Ovary (tissue), 9 donors: Measurements from ENCODE around the gene PTPRG. TPM values are rescaled to one million over a fixed set of nuclear protein-coding genes. Genes with fewer than 3 reads are reported as not detected.

Experiments
- DNase-seq, 5 donors: peaks; one replicate each; pipeline ENCODE4 v3.0.0-alpha.2; 2019 to 2020
- H3K27ac ChIP-seq, 2 donors: fragments of 200-600 bp; one replicate each; pipeline versions ENCODE4 v1.5.1 to v1.8.0; 2019 to 2022
- H3K27me3 ChIP-seq: fragments of 200-600 bp; one replicate; pipeline ENCODE4 v1.8.0; 2022
- H3K36me3 ChIP-seq: fragments of 200-600 bp; sonication (generic); one replicate; pipeline ENCODE4 v1.5.1; 2019
- H3K4me1 ChIP-seq: one replicate; pipeline ENCODE4 v1.8.1; 2013; ENCODE audit warnings: mild to moderate bottlenecking, moderate library complexity; ENCODE audit not compliant: insufficient read depth
- H3K4me3 ChIP-seq: fragments of 200-600 bp; sonication (generic); one replicate; pipeline ENCODE4 v1.5.1; 2017
- H3K9me3 ChIP-seq, 2 donors: fragments of 200-600 bp in 1 of 2; sonication (generic) in 1 of 2; one replicate each; pipeline versions ENCODE4 v1.5.1 to v1.8.1; 2013 to 2019; ENCODE audit warnings: mild to moderate bottlenecking in 1 of 2, moderate library complexity in 1 of 2
- EP300 ChIP-seq: sonication (generic); formaldehyde crosslinking; IDR thresholded peaks from one replicate; pipeline ENCODE4 v1.6.1; 2017; ENCODE audit warnings: antibody characterized with exemption
- POLR2A ChIP-seq: fragments of 450-650 bp; IDR thresholded peaks from one replicate; pipeline ENCODE4 v1.6.1; 2017; ENCODE audit warnings: antibody characterized with exemption, mild to moderate bottlenecking, moderate library complexity
- WGBS, 3 donors: extraction: QIAGEN DNeasy Blood & Tissue Kit in 1 of 3; methylation state at CpG; one replicate each; pipeline versions ENCODE4 v1.1.5 to v1.1.7; 2013 to 2017; 5-methylcytosine and 5-hydroxymethylcytosine counted together
- intact Hi-C, 4 donors: fragments of 100-400 bp; cut with DNase I; formaldehyde crosslinking; loops; one replicate each; pipeline versions ENCODE4 v1.11.0 to v1.15.1; 2022 to 2023
- polyA plus RNA-seq, 2 donors: library from polyadenylated mRNA; stranded (reverse); fragments of 200-250 nt in 1 of 2; fragments of 350-450 nt in 1 of 2; fragmentation: Illumina TruSeq in 1 of 2; extraction: RNeasy Lipid Tissue Mini Kit (QIAGEN cat#74804) in 1 of 2; gene quantifications; one replicate each; pipeline ENCODE4 v1.2.3, GENCODE V29; 2013 to 2014
- total RNA-seq, 7 donors: library from RNA; depleted of rRNA in 2 of 7; stranded (reverse); fragments of >200 nt in 2 of 7; fragmentation: NEBNext Ultra II Directional in 3 of 7; extraction: Animal tissue kit (Norgen Biotek cat#: 25700) in 3 of 7; gene quantifications; one replicate each; pipeline versions ENCODE4 v1.1.0 to v1.2.4, GENCODE V29; 2016 to 2023
- TF ChIP-seq, protein P1 (sequence below), 3 donors: fragments of 450-650 bp in 2 of 3; fragments of 200-600 bp in 1 of 3; IDR thresholded peaks; one replicate each; pipeline versions ENCODE4 v1.5.1 to v1.8.0; 2016 to 2022; ENCODE audit warnings: antibody characterized with exemption in 3 of 3, mild to moderate bottlenecking in 1 of 3
- donor health status: DM: no; HTN: no; CAD: no; lungs with moderate emphysema.
- donor health status: DM: no; HTN: no; CAD: no.
- donor health status: Bipolar disorder and iron deficiency.
- donor health status: DM: yes; HTN: yes; CAD: no.
- donor health status: DM: no; HTN: no; CAD: no.
- donor health status: DM: yes; HTN: yes; CAD: no.

The PTPRG gene
- total and polyA plus RNA-seq, 9 donors, result 18.2 to 87.9 (median 47.7) TPM

DNA sequence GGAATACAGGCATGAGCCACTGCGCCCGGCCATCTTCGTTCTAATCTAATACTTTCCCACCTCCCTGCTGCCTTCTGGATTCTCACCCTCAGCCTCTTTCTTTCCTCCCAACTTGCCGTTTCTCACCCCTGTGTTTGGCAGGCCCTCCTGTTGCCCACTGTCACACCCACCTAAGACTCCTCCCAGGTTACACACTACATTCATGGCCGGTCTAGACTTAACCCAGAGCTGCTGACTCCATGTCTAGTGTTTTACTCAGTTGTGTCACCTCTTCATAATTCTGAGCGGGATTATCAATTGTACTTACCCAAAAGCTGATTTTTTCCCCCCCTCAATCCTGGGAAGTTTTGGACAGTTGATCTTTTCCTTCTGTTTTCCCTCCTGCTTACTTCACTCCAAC, 588.2 kb downstream of the PTPRG start:
- TF ChIP-seq EP300, result no peak
- TF ChIP-seq, protein P1, sequence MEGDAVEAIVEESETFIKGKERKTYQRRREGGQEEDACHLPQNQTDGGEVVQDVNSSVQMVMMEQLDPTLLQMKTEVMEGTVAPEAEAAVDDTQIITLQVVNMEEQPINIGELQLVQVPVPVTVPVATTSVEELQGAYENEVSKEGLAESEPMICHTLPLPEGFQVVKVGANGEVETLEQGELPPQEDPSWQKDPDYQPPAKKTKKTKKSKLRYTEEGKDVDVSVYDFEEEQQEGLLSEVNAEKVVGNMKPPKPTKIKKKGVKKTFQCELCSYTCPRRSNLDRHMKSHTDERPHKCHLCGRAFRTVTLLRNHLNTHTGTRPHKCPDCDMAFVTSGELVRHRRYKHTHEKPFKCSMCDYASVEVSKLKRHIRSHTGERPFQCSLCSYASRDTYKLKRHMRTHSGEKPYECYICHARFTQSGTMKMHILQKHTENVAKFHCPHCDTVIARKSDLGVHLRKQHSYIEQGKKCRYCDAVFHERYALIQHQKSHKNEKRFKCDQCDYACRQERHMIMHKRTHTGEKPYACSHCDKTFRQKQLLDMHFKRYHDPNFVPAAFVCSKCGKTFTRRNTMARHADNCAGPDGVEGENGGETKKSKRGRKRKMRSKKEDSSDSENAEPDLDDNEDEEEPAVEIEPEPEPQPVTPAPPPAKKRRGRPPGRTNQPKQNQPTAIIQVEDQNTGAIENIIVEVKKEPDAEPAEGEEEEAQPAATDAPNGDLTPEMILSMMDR (IDR thresholded peaks at IDR 0.05), result no peak
- no peak for TF ChIP-seq POLR2A
- no peak overlapping the region for H3K27ac ChIP-seq
- DNase-seq, result no peak
- no peak overlapping the region for H3K4me3 ChIP-seq
- intact Hi-C loops, result no loop called here
- no peaks in the 10 kb centered on the region for H3K27me3 ChIP-seq
- H3K9me3 ChIP-seq, result no peaks in the 10 kb centered on the region
- no peaks in the 10 kb centered on the region for H3K36me3 ChIP-seq
- 97 to 98% (median 97%) methylated on average over 6 of the region's 6 CpGs for WGBS, 3 donors
- H3K4me1 ChIP-seq, result no peaks in the 10 kb centered on the region

DNA sequence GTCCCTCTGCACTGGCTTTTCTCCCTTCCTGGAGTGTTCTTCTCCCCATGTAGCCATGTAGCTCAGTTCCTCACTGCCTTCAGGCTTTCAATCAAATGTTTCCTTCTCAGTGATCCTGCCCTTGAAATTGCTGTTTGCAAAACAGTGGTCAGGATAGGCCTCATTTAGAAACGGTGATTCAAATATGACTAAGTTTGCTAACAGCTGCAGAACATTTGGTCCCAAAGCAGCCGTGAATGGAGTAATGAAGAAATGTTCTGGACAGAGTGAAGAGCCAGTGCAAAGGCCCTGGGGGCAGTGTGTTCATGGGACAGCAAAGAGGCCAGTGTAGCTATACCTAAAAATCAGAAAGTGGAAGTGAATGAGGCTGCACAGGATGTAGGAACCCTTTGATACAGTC, 588.6 kb downstream of the PTPRG start:
- H3K4me3 ChIP-seq, result no peak overlapping the region
- no peak for TF ChIP-seq EP300
- TF ChIP-seq POLR2A, result no peak
- TF ChIP-seq, protein P1 (IDR thresholded peaks at IDR 0.05), result no peak
- no peak for DNase-seq
- no peaks in the 10 kb centered on the region for H3K36me3 ChIP-seq
- no peaks in the 10 kb centered on the region for H3K9me3 ChIP-seq
- WGBS, 3 donors, result 21 to 43% (median 23%) methylated on average over 2 of the region's 2 CpGs
- intact Hi-C loops, result no loop called here
- no peak overlapping the region for H3K27ac ChIP-seq
- no peaks in the 10 kb centered on the region for H3K27me3 ChIP-seq
- no peaks in the 10 kb centered on the region for H3K4me1 ChIP-seq

DNA sequence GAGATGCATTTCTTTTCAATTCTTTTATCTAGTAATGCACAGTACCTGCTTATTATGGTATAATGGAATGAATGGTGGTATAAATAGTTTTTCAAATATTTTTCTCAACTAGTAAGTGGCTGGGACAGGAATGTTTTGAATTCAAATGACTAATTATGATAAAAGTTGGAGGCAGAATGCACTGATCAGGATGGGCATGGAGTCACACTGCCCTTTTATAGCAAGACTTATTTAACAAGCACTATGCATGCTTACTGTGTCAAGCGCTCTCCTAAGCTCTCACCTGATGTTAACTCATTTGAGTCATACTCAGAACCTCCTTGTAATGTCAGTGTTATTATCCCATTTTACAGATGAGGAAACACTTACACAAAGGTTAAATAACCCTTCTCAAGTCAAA, 590.2 kb downstream of the PTPRG start:
- Histone ChIP-seq H3K27ac (no peak overlapping the region), H3K27me3 (no peaks in the 10 kb centered on the region), H3K4me3 (no peak overlapping the region), H3K9me3 (no peaks in the 10 kb centered on the region), H3K36me3 (no peaks in the 10 kb centered on the region), H3K4me1 (no peaks in the 10 kb centered on the region)
- intact Hi-C loops, result no loop called here
- TF ChIP-seq EP300 (no peak), POLR2A (no peak)
- TF ChIP-seq, protein P1 (IDR thresholded peaks at IDR 0.05), result no peak
- 92 to 94% (median 94%) methylated on average over 1 of the region's 1 CpG for WGBS, 3 donors
- no peak for DNase-seq

DNA sequence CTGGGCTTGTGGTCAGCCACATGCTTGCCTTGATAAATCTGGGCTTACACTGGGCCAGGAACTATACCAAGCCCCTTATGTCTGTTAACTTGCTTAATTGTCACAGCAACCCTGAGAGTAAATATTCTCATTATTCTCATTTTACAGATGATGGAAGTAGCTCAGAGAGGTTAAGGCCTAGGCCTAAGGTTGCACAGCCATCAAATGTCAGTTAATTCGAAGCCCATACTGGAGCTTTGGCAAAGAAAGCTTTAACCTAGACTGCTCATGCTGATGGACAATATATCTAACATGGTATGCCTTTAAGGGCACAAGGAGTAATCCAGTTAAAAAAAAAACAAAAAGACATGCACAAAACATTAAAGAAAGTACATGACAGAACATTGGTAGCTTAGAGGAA, 591.9 kb downstream of the PTPRG start:
- intact Hi-C loops, result no loop called here
- Histone ChIP-seq H3K27me3 (no peaks in the 10 kb centered on the region), H3K4me3 (no peak overlapping the region), H3K27ac (no peak overlapping the region), H3K9me3 (no peaks in the 10 kb centered on the region), H3K36me3 (no peaks in the 10 kb centered on the region), H3K4me1 (peaks cover 5% of the 10 kb centered on the region)
- TF ChIP-seq POLR2A (no peak), EP300 (no peak)
- TF ChIP-seq, protein P1 (IDR thresholded peaks at IDR 0.05), result no peak
- 97 to 100% (median 98%) methylated on average over 1 of the region's 1 CpG for WGBS, 3 donors
- no peak for DNase-seq
